ENCODE results near the gene U2AF2. TPM values are rescaled to one million over a fixed set of nuclear protein-coding genes. Genes with fewer than 3 reads are reported as not detected.

Gene U2AF2
- polyA plus RNA-seq, 1 donor (not counting 4 experiments of a cell fraction or from before 2014, with no cell fraction given): 109 TPM

- TF ChIP-seq EZH2 (IDR thresholded peaks at IDR 0.05; ENCODE audit: low read length) (no peak), CTCF (optimal IDR thresholded peaks at IDR 0.05 in 1 of 3, IDR thresholded peaks at IDR 0.05 in 1 of 3, conservative IDR thresholded peaks at IDR 0.05 in 1 of 3; ENCODE audit: extremely low read depth in 1 of 3, insufficient read depth in 2 of 3, low read length in 3 of 3) (no peak)
- Histone ChIP-seq H2AFZ (ENCODE audit: control insufficient read depth, low read length) (no peak overlapping the region), H3K27ac (ENCODE audit: control insufficient read depth, insufficient read depth, low read length) (no peak overlapping the region), H4K20me1 (ENCODE audit: control insufficient read depth, extremely low read depth, insufficient read depth, low read length) (no peaks in the 10 kb centered on the region), H3K4me1 (ENCODE audit: control insufficient read depth, extremely low read depth, insufficient read depth, low read length) (no peaks in the 10 kb centered on the region), H3K9ac (ENCODE audit: control insufficient read depth, extremely low read depth, insufficient read depth, low read length) (no peak overlapping the region), H3K27me3 (ENCODE audit: control insufficient read depth, extremely low read depth, insufficient read depth, low read length) (no peaks in the 10 kb centered on the region), H3K36me3 (ENCODE audit: control insufficient read depth in 2 of 2, extremely low read depth in 1 of 2, insufficient read depth in 2 of 2, low read length in 2 of 2) (no peaks in the 10 kb centered on the region), H3K9me1 (ENCODE audit: control insufficient read depth, extremely low read depth, insufficient read depth, low read length) (no peaks in the 10 kb centered on the region), H3K79me2 (ENCODE audit: control insufficient read depth, insufficient read depth, low read length) (no peaks in the 10 kb centered on the region), H3K9me3 (ENCODE audit: control insufficient read depth, low read depth, low read length) (no peaks in the 10 kb centered on the region), H3K4me3 (ENCODE audit: control insufficient read depth in 2 of 3, extremely low read depth in 1 of 3, insufficient read depth in 2 of 3, low read depth in 1 of 3, low read length in 3 of 3) (no peak overlapping the region), H3K4me2 (ENCODE audit: control insufficient read depth, extremely low read depth, insufficient read depth, low read depth, low read length) (no peak overlapping the region)
- dilution Hi-C loops (cut with MboI; ENCODE audit: extremely low pct_ligation_motif_present, low sequenced_read_pairs): no loop called here
- DNase-seq (ENCODE audit: low read depth, low spot score) (no peak), FAIRE-seq (no peak)
Measured at GRCh38 chr19:55723491-55723890, 68.7 kb downstream of the U2AF2 start.

Small RNA genes lying within 50 kb of the gene (small RNA-seq; reads per million reads assigned to genes)
- 0 reads per million in 3 experiments for gene AC010525.2 (ENCODE audit: insufficient read length in 3 of 3, low read depth in 3 of 3, low replicate concordance in 1 of 3)

Other genes starting within 250 kb of the U2AF2 start
- gene UBE2S, start 247.2 kb upstream of the U2AF2 start, polyA plus RNA-seq: 22.1 to 42.3 TPM (median 31.8 TPM) in 3 replicates
- not detected in 3 replicates for gene SHISA7, start 211.7 kb upstream of the U2AF2 start, polyA plus RNA-seq
- 24.5 to 37.7 TPM (median 34.7 TPM) in 3 replicates for gene ISOC2, start 193.4 kb upstream of the U2AF2 start, polyA plus RNA-seq
- gene C19orf85, start 190.3 kb upstream of the U2AF2 start, polyA plus RNA-seq: not detected in 3 replicates
- 0.22 to 1.5 TPM (median 0.39 TPM) in 3 replicates for gene ZNF628, start 178.4 kb upstream of the U2AF2 start, polyA plus RNA-seq
- 11.0 to 12.5 TPM (median 11.9 TPM) in 3 replicates for gene NAT14, start 169.8 kb upstream of the U2AF2 start, polyA plus RNA-seq
- gene SSC5D, start 166.6 kb upstream of the U2AF2 start, polyA plus RNA-seq: not detected in 3 replicates
- not detected in 3 replicates for gene SBK2, start 117.9 kb upstream of the U2AF2 start, polyA plus RNA-seq
- gene SBK3, start 109.5 kb upstream of the U2AF2 start, polyA plus RNA-seq: not detected in 3 replicates
- gene ZNF579, start 74.2 kb upstream of the U2AF2 start, polyA plus RNA-seq: 1.5 to 4.3 TPM (median 2.4 TPM) in 3 replicates
- gene FIZ1, start 55.5 kb upstream of the U2AF2 start, polyA plus RNA-seq: 2.7 to 3.3 TPM (median 2.7 TPM) in 3 replicates
- gene ZNF524, start 54.7 kb upstream of the U2AF2 start, polyA plus RNA-seq: 2.6 to 6.9 TPM (median 3.1 TPM) in 3 replicates
- gene ZNF865, start 49.4 kb upstream of the U2AF2 start, polyA plus RNA-seq: 1.1 to 2.1 TPM (median 1.7 TPM) in 3 replicates
- 1.9 to 2.3 TPM (median 2.1 TPM) in 3 replicates for gene ZNF784, start 30.5 kb upstream of the U2AF2 start, polyA plus RNA-seq
- 3.0 to 8.3 TPM (median 3.7 TPM) in 3 replicates for gene ZNF580, start 14.0 kb upstream of the U2AF2 start, polyA plus RNA-seq
- 14.8 to 18.7 TPM (median 17.1 TPM) in 3 replicates for gene ZNF581, start 11.4 kb upstream of the U2AF2 start, polyA plus RNA-seq
- gene CCDC106, start 6.8 kb upstream of the U2AF2 start, polyA plus RNA-seq: 2.3 to 3.5 TPM (median 3.1 TPM) in 3 replicates
- 23.0 to 62.1 TPM (median 23.3 TPM) in 3 replicates for gene EPN1, start 20.2 kb downstream of the U2AF2 start, polyA plus RNA-seq
- not detected in 3 replicates for gene NLRP9, start 83.4 kb downstream of the U2AF2 start, polyA plus RNA-seq
- not detected in 3 replicates for gene RFPL4A, start 104.1 kb downstream of the U2AF2 start, polyA plus RNA-seq
- gene RFPL4AL1, start 114.1 kb downstream of the U2AF2 start, polyA plus RNA-seq: not detected in 3 replicates
- gene NLRP11, start 177.0 kb downstream of the U2AF2 start, polyA plus RNA-seq: 0.01 TPM in 1 of 3 replicates, not detected in the others
- gene NLRP4, start 181.5 kb downstream of the U2AF2 start, polyA plus RNA-seq: not detected in 3 replicates

All from keratinocyte (primary cell).